Karpas-422 (cell line): Measurements from ENCODE around the gene AQP12B. TPM values are rescaled to one million over a fixed set of nuclear protein-coding genes. Genes with fewer than 3 reads are reported as not detected.
"Not testable (repeated sequence)": the region's sequence is repeated elsewhere in the genome, so short reads cannot be mapped to it uniquely, and the experiment has no call there.

Experiments used
- DNase-seq: peaks from one replicate; pipeline ENCODE4 v3.0.0-alpha.2; 2015
- H2AFZ ChIP-seq: fragments of 200-600 bp; sonication (generic); 2 replicates; pipeline ENCODE4 v1.6.1; 2014; ENCODE audit warnings: antibody characterized with exemption, low read length, mixed read lengths
- H3K27ac ChIP-seq: fragments of 200-600 bp; sonication (generic); 2 replicates; pipeline ENCODE4 v1.5.1; 2014; ENCODE audit warnings: mild to moderate bottlenecking, low read length, moderate library complexity
- H3K27me3 ChIP-seq: fragments of 200-600 bp; sonication (generic); 2 replicates; pipeline ENCODE4 v1.6.1; 2014; ENCODE audit warnings: low read length, mixed read lengths
- H3K36me3 ChIP-seq: fragments of 200-600 bp; sonication (generic); 2 replicates; pipeline ENCODE4 v1.6.1; 2014; ENCODE audit warnings: low read length, mixed read lengths; ENCODE audit not compliant: insufficient read depth
- H3K4me1 ChIP-seq: fragments of 200-600 bp; sonication (generic); 2 replicates; pipeline ENCODE4 v1.6.1; 2014; ENCODE audit warnings: mild to moderate bottlenecking, low read length, mixed read lengths
- H3K4me2 ChIP-seq: fragments of 200-600 bp; sonication (generic); 2 replicates; pipeline ENCODE4 v1.6.1; 2014; ENCODE audit warnings: low read length, low read depth, mild to moderate bottlenecking; ENCODE audit not compliant: poor library complexity, severe bottlenecking
- H3K4me3 ChIP-seq: fragments of 200-600 bp; sonication (generic); 2 replicates; pipeline ENCODE4 v1.5.1; 2014; ENCODE audit warnings: mild to moderate bottlenecking, antibody characterized with exemption, low read length, mixed read lengths
- H3K79me2 ChIP-seq: fragments of 200-600 bp; sonication (generic); 2 replicates; pipeline ENCODE4 v1.6.1; 2014; ENCODE audit warnings: mild to moderate bottlenecking, low read length, mixed read lengths
- H3K9ac ChIP-seq: fragments of 200-600 bp; sonication (generic); 2 replicates; pipeline ENCODE4 v1.6.0; 2014; ENCODE audit warnings: low read length
- H3K9me2 ChIP-seq: fragments of 200-600 bp; sonication (generic), shearing (Covaris generic); replicated peaks from 2 replicates; pipeline ENCODE4 v1.6.0; 2014; ENCODE audit warnings: mild to moderate bottlenecking, low read length, moderate library complexity; ENCODE audit not compliant: insufficient read depth
- H3K9me3 ChIP-seq: fragments of 300-700, 200-600 bp; sonication (generic); 2 replicates; pipeline ENCODE4 v1.6.1; 2014; ENCODE audit warnings: low read length, mixed read lengths
- H4K20me1 ChIP-seq: fragments of 200-600 bp; sonication (generic); 2 replicates; pipeline ENCODE4 v1.6.1; 2014; ENCODE audit warnings: mild to moderate bottlenecking, antibody characterized with exemption, low read length, low read depth; ENCODE audit not compliant: insufficient read depth
- total RNA-seq: library from RNA; depleted of rRNA; stranded (reverse); fragments of >200 nt; shearing (Covaris generic); gene quantifications from 2 replicates; pipeline ENCODE4 v1.2.3, GENCODE V29; 2014; ENCODE audit warnings: low replicate concordance

AQP12B gene
- total RNA-seq, 1 experiment from 2014 or later = not detected

GRCh38 chr2:240672701-240673190, 9.9 kb downstream of the AQP12B start:
- no peak overlapping the region for H3K9ac ChIP-seq
- no peak overlapping the region for H3K27ac ChIP-seq
- H3K4me1 ChIP-seq = no peaks in the 10 kb centered on the region
- no peak overlapping the region for H2AFZ ChIP-seq
- no peak overlapping the region for H3K4me3 ChIP-seq
- no peak for DNase-seq
- no peaks in the 10 kb centered on the region for H3K36me3 ChIP-seq
- no peak overlapping the region for H3K4me2 ChIP-seq
- no peaks in the 10 kb centered on the region for H3K9me3 ChIP-seq
- H3K27me3 ChIP-seq = no peaks in the 10 kb centered on the region
- no peaks in the 10 kb centered on the region for H3K9me2 ChIP-seq
- no peaks in the 10 kb centered on the region for H4K20me1 ChIP-seq
- H3K79me2 ChIP-seq = no peaks in the 10 kb centered on the region

DNA sequence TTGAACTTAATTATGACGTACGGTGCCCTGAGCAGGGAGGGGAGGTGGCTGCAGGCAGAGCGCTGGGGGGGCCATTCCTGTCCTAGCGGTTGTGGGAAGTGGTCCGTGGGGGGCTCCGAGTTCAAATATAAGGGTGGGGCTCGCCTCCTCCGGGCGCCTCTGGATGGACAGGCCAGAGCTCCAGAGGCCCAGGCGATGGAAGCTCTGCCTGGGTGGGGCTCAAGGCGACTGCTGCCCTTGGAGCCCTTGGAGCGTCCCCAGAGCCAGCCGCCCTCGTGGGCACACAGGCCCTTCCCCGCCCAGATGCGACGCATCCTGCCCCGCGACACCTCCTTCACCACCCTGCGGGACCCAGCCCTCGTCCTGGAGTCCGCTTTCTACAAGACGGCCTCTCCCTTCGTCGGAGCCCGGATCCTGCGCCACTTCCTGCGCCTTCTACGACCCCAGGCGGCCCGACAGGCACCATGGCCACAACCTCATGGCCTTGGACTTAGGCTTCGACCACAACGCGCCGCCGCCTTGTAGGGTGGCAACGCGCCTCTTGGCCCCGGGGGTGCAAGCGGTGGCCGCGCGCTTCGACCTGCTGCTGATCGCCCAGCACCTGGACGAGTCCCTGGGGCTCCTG, 10.5 kb downstream of the AQP12B start:
- Histone ChIP-seq H3K9me3 (no peaks in the 10 kb centered on the region), H3K79me2 (no peaks in the 10 kb centered on the region), H3K9me2 (no peaks in the 10 kb centered on the region), H2AFZ (no peak overlapping the region), H3K27ac (no peak overlapping the region), H3K36me3 (no peaks in the 10 kb centered on the region), H4K20me1 (no peaks in the 10 kb centered on the region), H3K4me1 (no peaks in the 10 kb centered on the region), H3K27me3 (no peaks in the 10 kb centered on the region), H3K9ac (no peak overlapping the region), H3K4me3 (no peak overlapping the region), H3K4me2 (no peak overlapping the region)
- DNase-seq = no peak

GRCh38 chr2:240670950-240671349, 11.7 kb downstream of the AQP12B start:
- Histone ChIP-seq H3K79me2 (no peaks in the 10 kb centered on the region), H3K9me2 (no peaks in the 10 kb centered on the region), H3K9me3 (no peaks in the 10 kb centered on the region), H3K27me3 (no peaks in the 10 kb centered on the region), H3K4me2 (no peak overlapping the region), H3K27ac (no peak overlapping the region), H3K9ac (no peak overlapping the region), H4K20me1 (no peaks in the 10 kb centered on the region), H2AFZ (no peak overlapping the region), H3K4me1 (no peaks in the 10 kb centered on the region), H3K36me3 (no peaks in the 10 kb centered on the region), H3K4me3 (no peak overlapping the region)
- DNase-seq = no peak

GRCh38 chr2:240670402-240670801, 12.3 kb downstream of the AQP12B start:
- no peaks in the 10 kb centered on the region for H3K36me3 ChIP-seq
- no peak overlapping the region for H3K4me2 ChIP-seq
- no peak overlapping the region for H3K27ac ChIP-seq
- no peak for DNase-seq
- no peak overlapping the region for H2AFZ ChIP-seq
- no peaks in the 10 kb centered on the region for H4K20me1 ChIP-seq
- no peaks in the 10 kb centered on the region for H3K27me3 ChIP-seq
- no peaks in the 10 kb centered on the region; the same call in 1 of the 2 replicates for H3K9me3 ChIP-seq
- no peak overlapping the region for H3K4me3 ChIP-seq
- no peaks in the 10 kb centered on the region for H3K9me2 ChIP-seq
- H3K9ac ChIP-seq = no peak overlapping the region
- no peaks in the 10 kb centered on the region for H3K4me1 ChIP-seq
- no peaks in the 10 kb centered on the region for H3K79me2 ChIP-seq

DNA sequence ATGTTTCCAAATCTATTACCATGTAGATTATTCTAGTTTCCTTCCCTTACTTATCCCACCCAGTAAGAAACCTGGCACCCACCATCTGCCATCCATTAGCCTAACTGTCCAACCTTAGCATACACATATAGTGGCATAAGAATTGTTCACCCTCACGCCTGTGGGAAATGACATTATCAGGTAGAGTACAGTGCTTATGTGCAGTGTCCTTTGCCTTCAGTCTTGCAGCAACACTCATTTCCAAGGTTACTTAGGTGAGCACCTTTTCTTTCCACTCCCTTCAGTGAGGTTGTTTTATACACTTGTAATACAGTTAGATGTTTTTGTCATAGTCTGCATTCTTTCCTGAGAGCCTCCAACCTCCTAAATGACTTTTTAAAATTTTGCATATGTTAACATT, 18.1 kb downstream of the AQP12B start:
- Histone ChIP-seq H3K4me2 (no peak overlapping the region), H3K4me3 (no peak overlapping the region), H4K20me1 (no peaks in the 10 kb centered on the region), H3K27ac (no peak overlapping the region), H3K4me1 (no peaks in the 10 kb centered on the region), H3K79me2 (no peaks in the 10 kb centered on the region), H3K9ac (no peak overlapping the region), H3K9me3 (peaks cover 9% of the 10 kb centered on the region; the same call in 1 of the 2 replicates), H3K27me3 (peaks cover 3% of the 10 kb centered on the region; the same call in 1 of the 2 replicates), H3K9me2 (no peaks in the 10 kb centered on the region), H3K36me3 (no peaks in the 10 kb centered on the region), H2AFZ (no peak overlapping the region)
- DNase-seq = no peak

GRCh38 chr2:240663546-240664190, 19.0 kb downstream of the AQP12B start:
- Histone ChIP-seq H3K4me2 (no peak overlapping the region), H4K20me1 (no peaks in the 10 kb centered on the region), H3K4me1 (no peaks in the 10 kb centered on the region), H2AFZ (no peak overlapping the region), H3K36me3 (no peaks in the 10 kb centered on the region), H3K4me3 (no peak overlapping the region), H3K9me2 (no peaks in the 10 kb centered on the region), H3K27me3 (peaks cover 3% of the 10 kb centered on the region; the same call in 1 of the 2 replicates), H3K79me2 (no peaks in the 10 kb centered on the region), H3K27ac (no peak overlapping the region), H3K9ac (no peak overlapping the region), H3K9me3 (peaks cover 9% of the 10 kb centered on the region; the same call in 1 of the 2 replicates)
- DNase-seq = no peak

GRCh38 chr2:240662681-240663080, 20.0 kb downstream of the AQP12B start:
- H3K4me3 ChIP-seq = no peak overlapping the region
- no peak overlapping the region for H3K4me2 ChIP-seq
- no peak overlapping the region for H3K27ac ChIP-seq
- no peaks in the 10 kb centered on the region for H4K20me1 ChIP-seq
- H3K27me3 ChIP-seq = peaks cover 3% of the 10 kb centered on the region; the same call in 1 of the 2 replicates
- no peak overlapping the region for H3K9ac ChIP-seq
- peaks cover 9% of the 10 kb centered on the region; the same call in 1 of the 2 replicates for H3K9me3 ChIP-seq
- no peaks in the 10 kb centered on the region for H3K79me2 ChIP-seq
- no peaks in the 10 kb centered on the region for H3K9me2 ChIP-seq
- H3K4me1 ChIP-seq = no peaks in the 10 kb centered on the region
- no peak for DNase-seq
- no peaks in the 10 kb centered on the region for H3K36me3 ChIP-seq
- H2AFZ ChIP-seq = no peak overlapping the region

DNA sequence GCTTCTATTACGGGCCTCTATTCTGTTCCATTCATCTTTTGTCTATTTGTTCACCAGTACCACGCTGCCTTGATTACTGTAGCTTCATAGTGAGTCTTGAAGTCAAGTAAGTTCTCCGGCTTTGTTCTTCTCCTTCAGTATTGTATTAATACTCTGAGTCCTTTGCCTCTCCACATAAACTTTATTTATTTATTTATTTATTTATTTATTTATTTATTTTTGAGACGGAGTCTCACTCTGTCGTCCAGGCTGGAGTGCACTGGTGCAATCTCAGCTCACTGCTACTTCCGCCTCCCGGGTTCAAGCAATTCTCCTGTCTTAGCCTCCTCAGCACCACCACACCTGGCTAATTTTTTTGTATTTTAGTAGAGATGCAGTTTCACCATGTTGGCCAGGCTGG, 22.8 kb downstream of the AQP12B start:
- not testable (repeated sequence) for H3K9me2 ChIP-seq, H3K4me2 ChIP-seq, H3K79me2 ChIP-seq, H3K36me3 ChIP-seq, H3K9ac ChIP-seq, H3K27ac ChIP-seq, H3K4me3 ChIP-seq, H3K4me1 ChIP-seq, H2AFZ ChIP-seq, DNase-seq, H3K27me3 ChIP-seq, H4K20me1 ChIP-seq, H3K9me3 ChIP-seq
